ENCODE measurements around the gene TSPY2.
"Not testable (repeated sequence)": the region's sequence is repeated elsewhere in the genome, so short reads cannot be mapped to it uniquely, and the experiment has no call there.

The TSPY2 gene

GRCh38 chrY:6245923-6246322, at the start of gene TSPY2:
Gene TSPY2, plus strand, starts transcription at chrY:6246223. Its CDS starts 46 bp downstream, at chrY:6246269.
- not testable (repeated sequence) for H3K27ac Mint-ChIP-seq; H3K9me3 Mint-ChIP-seq; H3K36me3 Mint-ChIP-seq; H3K4me1 Mint-ChIP-seq; DNase-seq (ENCODE audit: low spot score in 2 of 2); H3K4me3 Mint-ChIP-seq; ATAC-seq

- H3K27ac Mint-ChIP-seq; H3K36me3 Mint-ChIP-seq; H3K4me3 Mint-ChIP-seq; DNase-seq (ENCODE audit: low spot score in 2 of 2); H3K9me3 Mint-ChIP-seq; ATAC-seq; H3K4me1 Mint-ChIP-seq: not testable (repeated sequence)
Observed at GRCh38 chrY:6209565-6209964, 36.5 kb upstream of the TSPY2 start.

GRCh38 chrY:6217045-6217444, 29.0 kb upstream of the TSPY2 start:
- not testable (repeated sequence) for H3K9me3 Mint-ChIP-seq; H3K4me1 Mint-ChIP-seq; H3K36me3 Mint-ChIP-seq; ATAC-seq; H3K4me3 Mint-ChIP-seq; DNase-seq (ENCODE audit: low spot score in 2 of 2); H3K27ac Mint-ChIP-seq

- not testable (repeated sequence) for H3K4me3 Mint-ChIP-seq; H3K36me3 Mint-ChIP-seq; H3K9me3 Mint-ChIP-seq; H3K27ac Mint-ChIP-seq; ATAC-seq; DNase-seq (ENCODE audit: low spot score in 2 of 2); H3K4me1 Mint-ChIP-seq
Observed at GRCh38 chrY:6269839-6270238, 23.8 kb downstream of the TSPY2 start.

All from stimulated activated effector memory CD8-positive, alpha-beta T cell treated with anti-CD3 and anti-CD28 coated beads, Interleukin-12 subunit alpha, Interleukin-12 subunit beta, amount 100 ng/mL, for 72 hours (primary cell).